Measurements from ENCODE around the gene GCK. TPM values are rescaled to one million over a fixed set of nuclear protein-coding genes. Genes with fewer than 3 reads are reported as not detected.

The GCK gene
- total RNA-seq: 0.13 and 0.14 TPM in 2 replicates

GRCh38 chr7:44189286-44189992 is at the start of gene GCK:
Gene GCK (minus strand): TSS chr7:44189439. CDS start chr7:44188953, 486 bp downstream.

DNA sequence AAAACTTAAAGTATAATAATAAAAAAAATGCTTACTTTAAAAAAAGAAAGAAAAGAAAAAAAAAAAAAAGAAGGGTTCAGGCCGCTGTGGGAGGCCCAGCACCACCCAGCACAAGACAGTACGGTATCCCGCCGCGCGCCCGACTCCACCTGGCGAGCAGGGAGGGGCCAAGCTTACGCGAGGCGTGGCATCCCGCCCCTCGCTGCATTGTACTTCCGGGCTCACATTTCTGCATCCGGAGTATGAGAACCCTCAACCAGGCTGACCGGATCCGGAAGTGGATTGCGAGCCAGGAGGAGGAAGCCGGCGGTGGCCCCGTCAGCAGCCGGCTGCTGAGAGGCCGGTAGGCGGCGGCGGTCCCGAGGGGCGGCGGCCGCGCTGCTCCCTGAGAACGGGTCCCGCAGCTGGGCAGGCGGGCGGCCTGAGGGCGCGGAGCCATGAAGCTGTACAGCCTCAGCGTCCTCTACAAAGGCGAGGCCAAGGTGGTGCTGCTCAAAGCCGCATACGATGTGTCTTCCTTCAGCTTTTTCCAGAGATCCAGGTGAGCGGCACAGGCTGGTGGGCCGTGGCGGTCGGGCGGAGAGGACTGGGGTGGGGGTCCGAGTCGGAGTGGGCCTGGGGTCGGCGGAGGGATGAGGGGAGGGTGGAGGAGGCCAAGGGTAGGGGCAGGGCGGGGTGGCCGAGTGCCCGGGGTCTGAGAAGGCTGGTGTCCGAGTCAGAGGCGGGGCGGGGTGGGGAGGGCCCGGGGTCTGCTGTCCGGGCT is 11.6 kb upstream of the GCK start, which contains the start of gene YKT6:
TSS of gene YKT6 (plus strand) at position 280 of the 763 bp plus-strand sequence. CDS start at position 438, 158 bp downstream.

DNA sequence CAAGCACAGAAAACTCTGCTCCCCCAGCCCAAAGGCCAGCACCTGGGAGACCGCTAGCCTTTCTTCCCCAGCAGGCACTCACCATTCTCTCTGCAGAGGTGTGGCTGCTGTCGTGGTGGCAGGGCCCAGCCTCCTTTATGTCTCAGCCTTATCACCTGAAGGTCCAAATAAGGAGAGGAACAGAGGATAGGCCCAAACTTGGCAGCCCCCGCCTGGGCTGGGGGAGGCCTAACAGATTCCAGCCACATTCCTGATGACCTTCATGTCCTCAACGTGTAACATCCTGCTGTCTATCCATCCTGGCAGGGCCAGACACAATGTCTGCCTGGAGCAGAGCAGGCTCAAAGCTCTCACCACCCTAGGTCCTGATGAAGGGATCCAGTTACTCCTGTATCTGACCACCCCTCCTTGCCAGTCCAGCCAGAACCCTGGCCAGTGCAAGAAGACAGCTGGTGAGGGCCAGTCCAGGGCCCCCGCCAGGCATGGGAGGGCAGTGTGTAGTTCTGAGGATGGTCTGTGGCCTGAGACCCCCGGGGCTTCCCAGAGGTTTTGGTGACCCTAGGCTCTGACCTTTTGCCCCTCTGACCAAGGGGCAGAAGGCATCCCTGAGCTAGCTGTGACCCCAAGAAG is 47.9 kb downstream of the GCK start, which contains the start of gene MYL7:
TSS of gene MYL7 (minus strand) at position 112 of the 630 bp plus-strand sequence. CDS start at position 85, 27 bp downstream.

DNA sequence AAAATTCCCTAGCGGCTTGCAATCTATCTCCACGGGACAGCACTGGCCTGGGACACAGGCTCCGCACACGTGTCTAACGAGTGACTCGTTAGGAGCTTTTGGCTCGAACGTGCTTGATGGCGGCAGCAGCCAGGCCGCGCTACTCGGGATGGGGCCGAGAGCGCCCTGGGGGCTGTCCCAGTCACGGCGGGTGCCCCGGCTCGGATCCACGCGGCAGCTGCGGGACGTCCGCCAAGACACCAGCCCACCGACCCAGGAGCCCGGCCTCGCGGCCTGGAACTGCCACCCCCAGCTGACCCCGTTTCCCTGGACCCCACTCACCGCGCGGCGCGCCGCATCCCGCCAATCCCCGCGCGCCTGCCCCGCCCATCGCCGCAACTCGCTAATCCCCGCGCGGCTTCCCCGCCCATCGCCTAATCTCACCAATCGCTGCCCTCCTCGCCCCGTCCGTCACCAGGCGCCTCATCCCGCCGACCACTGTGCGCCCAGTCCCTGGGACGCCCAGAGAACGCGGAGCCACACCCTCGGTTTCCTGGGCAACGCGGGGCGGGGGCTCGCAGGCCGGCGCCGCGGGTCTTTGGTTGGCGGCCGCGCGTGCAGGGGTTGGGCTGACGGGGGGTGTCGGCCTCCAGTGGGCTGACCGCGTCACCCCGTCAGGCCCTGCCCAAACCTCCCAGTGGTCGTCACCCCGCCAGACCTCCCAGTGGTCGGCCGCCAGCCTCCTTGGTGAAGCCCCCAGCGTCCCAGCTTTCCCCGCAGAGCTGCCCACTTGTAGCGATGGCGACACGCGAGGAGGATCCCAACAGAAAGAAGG is 65.8 kb downstream of the GCK start, which contains the start of gene POLD2:
TSS of gene POLD2 (minus strand) at position 359 of the 814 bp plus-strand sequence. CDS start 1,495 bp downstream, outside the sequence.

GRCh38 chr7:44103923-44104859 is 85.0 kb downstream of the GCK start, which contains the start of gene AEBP1:
Gene AEBP1 (plus strand): TSS chr7:44104345. CDS start chr7:44104666, 321 bp downstream.

Small RNA genes within 50 kb of the gene (small RNA-seq; reads per million reads assigned to genes)
- not detected for gene RNA5SP230

Other genes starting within 250 kb of the GCK start
- gene SPDYE1, start 191.5 kb downstream of the GCK start, total RNA-seq: 0.07 TPM in 1 of 2 replicates, not detected in the other
- 93.8 and 105 TPM in 2 replicates for gene DBNL, start 144.7 kb downstream of the GCK start, total RNA-seq
- 0.22 TPM in 1 of 2 replicates, not detected in the other for gene PGAM2, start 123.9 kb downstream of the GCK start, total RNA-seq
- 16.5 and 19.7 TPM in 2 replicates for gene POLM, start 106.9 kb downstream of the GCK start, total RNA-seq
- 4.5 and 16.9 TPM in 2 replicates for gene AEBP1, start 85.1 kb downstream of the GCK start, total RNA-seq
- gene POLD2, start 65.9 kb downstream of the GCK start, total RNA-seq: 77.5 and 111 TPM in 2 replicates
- not detected in 2 replicates for gene MYL7, start 48.1 kb downstream of the GCK start, total RNA-seq
- 102 and 106 TPM in 2 replicates for gene YKT6, start 11.5 kb upstream of the GCK start, total RNA-seq
- gene CAMK2B, start 136.2 kb upstream of the GCK start, total RNA-seq: 1.1 and 1.8 TPM in 2 replicates